ENCODE measurements around the gene TIGD7.

Gene TIGD7

GRCh38 chr16:3254309-3254708 is 50.9 kb downstream of the TIGD7 start:
- H3K9me3 ChIP-seq (ENCODE audit: insufficient read depth, low read length), result no peaks in the 10 kb centered on the region
- H3F3A ChIP-seq (ENCODE audit: insufficient read depth), result no peaks in the 10 kb centered on the region
- no peaks in the 10 kb centered on the region for H3K79me2 ChIP-seq (ENCODE audit: insufficient read depth, low read length)
- H3K36me3 ChIP-seq (ENCODE audit: low read length), result no peaks in the 10 kb centered on the region
- no peak overlapping the region for H3K27ac ChIP-seq (ENCODE audit: low read depth, low read length)
- TF ChIP-seq EZH2phosphoT487 (conservative IDR thresholded peaks at IDR 0.05; ENCODE audit: low read length) (no peak), CTCF (IDR thresholded peaks at IDR 0.05; ENCODE audit: insufficient read depth, low read length, poor library complexity, severe bottlenecking) (no peak)
- no peak overlapping the region for H2AFZ ChIP-seq (ENCODE audit: low read depth, low read length, severe bottlenecking)
- no peaks in the 10 kb centered on the region for H3K9me2 ChIP-seq (replicated peaks; ENCODE audit: insufficient read depth, low read length)
- no peak overlapping the region for H3K9ac ChIP-seq (ENCODE audit: low read length)
- no peaks in the 10 kb centered on the region for H3K27me3 ChIP-seq (ENCODE audit: low read length)
- H3K4me3 ChIP-seq (ENCODE audit: insufficient read depth, low read length, poor library complexity, severe bottlenecking), result no peak overlapping the region
- no peaks in the 10 kb centered on the region for H4K20me1 ChIP-seq (ENCODE audit: low read depth, low read length)
- no peak overlapping the region for H3K4me2 ChIP-seq (ENCODE audit: low read depth, low read length, poor library complexity, severe bottlenecking)

GRCh38 chr16:3252967-3253366 is 52.3 kb downstream of the TIGD7 start:
- no peaks in the 10 kb centered on the region for H3K36me3 ChIP-seq (ENCODE audit: low read length)
- H3K79me2 ChIP-seq (ENCODE audit: insufficient read depth, low read length), result no peaks in the 10 kb centered on the region

GRCh38 chr16:3249451-3249850 is 55.8 kb downstream of the TIGD7 start:
- no peak overlapping the region for H3K27ac ChIP-seq (ENCODE audit: low read depth, low read length)
- H3K4me3 ChIP-seq (ENCODE audit: insufficient read depth, low read length, poor library complexity, severe bottlenecking), result no peak overlapping the region
- no peak for TF ChIP-seq EZH2phosphoT487 (conservative IDR thresholded peaks at IDR 0.05; ENCODE audit: low read length)
- no peak for TF ChIP-seq CTCF (IDR thresholded peaks at IDR 0.05; ENCODE audit: insufficient read depth, low read length, poor library complexity, severe bottlenecking)
- H3K9ac ChIP-seq (ENCODE audit: low read length), result no peak overlapping the region
- H3K36me3 ChIP-seq (ENCODE audit: low read length), result no peaks in the 10 kb centered on the region
- no peaks in the 10 kb centered on the region for H3K9me3 ChIP-seq (ENCODE audit: insufficient read depth, low read length)
- H3K9me2 ChIP-seq (replicated peaks; ENCODE audit: insufficient read depth, low read length), result no peaks in the 10 kb centered on the region
- H3F3A ChIP-seq (ENCODE audit: insufficient read depth), result no peaks in the 10 kb centered on the region
- no peak overlapping the region for H3K4me2 ChIP-seq (ENCODE audit: low read depth, low read length, poor library complexity, severe bottlenecking)
- H3K27me3 ChIP-seq (ENCODE audit: low read length), result no peaks in the 10 kb centered on the region
- no peaks in the 10 kb centered on the region for H4K20me1 ChIP-seq (ENCODE audit: low read depth, low read length)
- no peak overlapping the region for H2AFZ ChIP-seq (ENCODE audit: low read depth, low read length, severe bottlenecking)
- H3K79me2 ChIP-seq (ENCODE audit: insufficient read depth, low read length), result no peaks in the 10 kb centered on the region

More at GRCh38 chr16:3252967-3253366, 52.3 kb downstream of the TIGD7 start:
- no peak overlapping the region for H2AFZ ChIP-seq (ENCODE audit: low read depth, low read length, severe bottlenecking)
- no peak overlapping the region for H3K27ac ChIP-seq (ENCODE audit: low read depth, low read length)
- no peaks in the 10 kb centered on the region for H3K9me3 ChIP-seq (ENCODE audit: insufficient read depth, low read length)
- no peaks in the 10 kb centered on the region for H3K9me2 ChIP-seq (replicated peaks; ENCODE audit: insufficient read depth, low read length)
- H3K27me3 ChIP-seq (ENCODE audit: low read length), result no peaks in the 10 kb centered on the region
- H3K4me3 ChIP-seq (ENCODE audit: insufficient read depth, low read length, poor library complexity, severe bottlenecking), result no peak overlapping the region
- TF ChIP-seq CTCF (IDR thresholded peaks at IDR 0.05; ENCODE audit: insufficient read depth, low read length, poor library complexity, severe bottlenecking), result no peak
- no peak for TF ChIP-seq EZH2phosphoT487 (conservative IDR thresholded peaks at IDR 0.05; ENCODE audit: low read length)
- no peaks in the 10 kb centered on the region for H4K20me1 ChIP-seq (ENCODE audit: low read depth, low read length)
- no peaks in the 10 kb centered on the region for H3F3A ChIP-seq (ENCODE audit: insufficient read depth)
- H3K4me2 ChIP-seq (ENCODE audit: low read depth, low read length, poor library complexity, severe bottlenecking), result no peak overlapping the region
- no peak overlapping the region for H3K9ac ChIP-seq (ENCODE audit: low read length)
